GM23338 (cell line): Measurements from ENCODE around the gene POU2F3.

Experiments
- EZH2 ChIP-seq: fragments of 200-600 bp; sonication (generic); IDR thresholded peaks from one replicate; pipeline ENCODE4 v1.8.0; 2017; ENCODE audit warnings: antibody characterized with exemption, mild to moderate bottlenecking, low read depth; ENCODE audit not compliant: unreplicated experiment
- EZH2phosphoT487 ChIP-seq: fragments of 200-600 bp; sonication (generic); IDR thresholded peaks from one replicate; pipeline ENCODE4 v1.8.1; 2018; ENCODE audit warnings: antibody characterized with exemption; ENCODE audit not compliant: unreplicated experiment
- JUNB ChIP-seq: IDR thresholded peaks from one replicate; pipeline ENCODE4 v1.6.1; 2016; ENCODE audit warnings: antibody characterized with exemption; ENCODE audit not compliant: unreplicated experiment
- NANOG ChIP-seq: IDR thresholded peaks from 2 replicates; pipeline ENCODE4 v1.6.1; 2016; ENCODE audit warnings: antibody characterized with exemption, borderline replicate concordance
- POLR2AphosphoS5 ChIP-seq: IDR thresholded peaks from 2 replicates; pipeline ENCODE4 v1.6.1; 2016; ENCODE audit warnings: antibody characterized with exemption, low read depth
- STAT1 ChIP-seq: IDR thresholded peaks from one replicate; pipeline ENCODE4 v1.6.1; 2016; ENCODE audit warnings: antibody characterized with exemption; ENCODE audit not compliant: unreplicated experiment
- ZNF331 ChIP-seq: fragments of 250-450 bp; sonication (Bioruptor Pico); IDR thresholded peaks from 2 replicates; pipeline ENCODE4 v1.5.0; 2020; ENCODE audit warnings: low read depth, mild to moderate bottlenecking, moderate library complexity
- TF ChIP-seq, protein P1 (sequence below), 2 experiments: fragments of 200-600 bp in 1 of 2; sonication (generic) in 1 of 2; conservative IDR thresholded peaks; 2 replicates each; pipeline versions ENCODE4 v1.5.1 to v1.6.1; 2016 to 2017; ENCODE audit warnings: antibody characterized with exemption in 2 of 2, low read depth in 2 of 2, mild to moderate bottlenecking in 2 of 2, moderate library complexity in 1 of 2
- TF ChIP-seq, protein P2 (sequence below): IDR thresholded peaks from one replicate; pipeline ENCODE4 v1.6.1; 2018; ENCODE audit warnings: antibody characterized with exemption; ENCODE audit not compliant: unreplicated experiment
- TF ChIP-seq, protein P3 (sequence below): IDR thresholded peaks from 2 replicates; pipeline ENCODE4 v1.6.1; 2016; ENCODE audit warnings: antibody characterized with exemption

DNA sequence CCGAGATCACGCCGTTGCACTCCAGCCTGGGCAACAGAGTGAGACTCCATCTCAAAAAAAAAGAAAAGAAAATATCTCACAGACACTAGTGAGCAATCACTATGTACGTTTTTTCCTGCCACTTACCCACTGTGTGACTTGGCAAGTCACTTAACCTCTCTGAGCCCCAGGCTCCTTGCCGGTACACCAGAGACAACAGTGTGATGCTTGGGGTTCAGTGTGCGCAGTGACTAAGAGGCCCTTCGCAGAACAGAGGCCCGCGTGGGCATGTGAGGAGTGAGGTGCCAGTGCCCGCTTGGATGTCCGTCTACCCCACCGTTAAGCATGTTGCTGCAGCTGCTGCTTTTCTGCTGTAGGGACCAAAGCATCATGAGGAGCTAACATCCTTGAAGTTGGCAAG, 22.4 kb upstream of the POU2F3 start:
- TF ChIP-seq, protein P1, sequence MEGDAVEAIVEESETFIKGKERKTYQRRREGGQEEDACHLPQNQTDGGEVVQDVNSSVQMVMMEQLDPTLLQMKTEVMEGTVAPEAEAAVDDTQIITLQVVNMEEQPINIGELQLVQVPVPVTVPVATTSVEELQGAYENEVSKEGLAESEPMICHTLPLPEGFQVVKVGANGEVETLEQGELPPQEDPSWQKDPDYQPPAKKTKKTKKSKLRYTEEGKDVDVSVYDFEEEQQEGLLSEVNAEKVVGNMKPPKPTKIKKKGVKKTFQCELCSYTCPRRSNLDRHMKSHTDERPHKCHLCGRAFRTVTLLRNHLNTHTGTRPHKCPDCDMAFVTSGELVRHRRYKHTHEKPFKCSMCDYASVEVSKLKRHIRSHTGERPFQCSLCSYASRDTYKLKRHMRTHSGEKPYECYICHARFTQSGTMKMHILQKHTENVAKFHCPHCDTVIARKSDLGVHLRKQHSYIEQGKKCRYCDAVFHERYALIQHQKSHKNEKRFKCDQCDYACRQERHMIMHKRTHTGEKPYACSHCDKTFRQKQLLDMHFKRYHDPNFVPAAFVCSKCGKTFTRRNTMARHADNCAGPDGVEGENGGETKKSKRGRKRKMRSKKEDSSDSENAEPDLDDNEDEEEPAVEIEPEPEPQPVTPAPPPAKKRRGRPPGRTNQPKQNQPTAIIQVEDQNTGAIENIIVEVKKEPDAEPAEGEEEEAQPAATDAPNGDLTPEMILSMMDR (conservative IDR thresholded peaks at IDR 0.05; ENCODE audit: low read depth in 2 of 2) = no peak
- TF ChIP-seq, protein P2, sequence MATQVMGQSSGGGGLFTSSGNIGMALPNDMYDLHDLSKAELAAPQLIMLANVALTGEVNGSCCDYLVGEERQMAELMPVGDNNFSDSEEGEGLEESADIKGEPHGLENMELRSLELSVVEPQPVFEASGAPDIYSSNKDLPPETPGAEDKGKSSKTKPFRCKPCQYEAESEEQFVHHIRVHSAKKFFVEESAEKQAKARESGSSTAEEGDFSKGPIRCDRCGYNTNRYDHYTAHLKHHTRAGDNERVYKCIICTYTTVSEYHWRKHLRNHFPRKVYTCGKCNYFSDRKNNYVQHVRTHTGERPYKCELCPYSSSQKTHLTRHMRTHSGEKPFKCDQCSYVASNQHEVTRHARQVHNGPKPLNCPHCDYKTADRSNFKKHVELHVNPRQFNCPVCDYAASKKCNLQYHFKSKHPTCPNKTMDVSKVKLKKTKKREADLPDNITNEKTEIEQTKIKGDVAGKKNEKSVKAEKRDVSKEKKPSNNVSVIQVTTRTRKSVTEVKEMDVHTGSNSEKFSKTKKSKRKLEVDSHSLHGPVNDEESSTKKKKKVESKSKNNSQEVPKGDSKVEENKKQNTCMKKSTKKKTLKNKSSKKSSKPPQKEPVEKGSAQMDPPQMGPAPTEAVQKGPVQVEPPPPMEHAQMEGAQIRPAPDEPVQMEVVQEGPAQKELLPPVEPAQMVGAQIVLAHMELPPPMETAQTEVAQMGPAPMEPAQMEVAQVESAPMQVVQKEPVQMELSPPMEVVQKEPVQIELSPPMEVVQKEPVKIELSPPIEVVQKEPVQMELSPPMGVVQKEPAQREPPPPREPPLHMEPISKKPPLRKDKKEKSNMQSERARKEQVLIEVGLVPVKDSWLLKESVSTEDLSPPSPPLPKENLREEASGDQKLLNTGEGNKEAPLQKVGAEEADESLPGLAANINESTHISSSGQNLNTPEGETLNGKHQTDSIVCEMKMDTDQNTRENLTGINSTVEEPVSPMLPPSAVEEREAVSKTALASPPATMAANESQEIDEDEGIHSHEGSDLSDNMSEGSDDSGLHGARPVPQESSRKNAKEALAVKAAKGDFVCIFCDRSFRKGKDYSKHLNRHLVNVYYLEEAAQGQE = no peak
- TF ChIP-seq POLR2AphosphoS5 = no peak
- TF ChIP-seq JUNB = no peak
- no peak for TF ChIP-seq EZH2phosphoT487
- no peak for TF ChIP-seq NANOG
- TF ChIP-seq EZH2 = no peak
- TF ChIP-seq, protein P3, sequence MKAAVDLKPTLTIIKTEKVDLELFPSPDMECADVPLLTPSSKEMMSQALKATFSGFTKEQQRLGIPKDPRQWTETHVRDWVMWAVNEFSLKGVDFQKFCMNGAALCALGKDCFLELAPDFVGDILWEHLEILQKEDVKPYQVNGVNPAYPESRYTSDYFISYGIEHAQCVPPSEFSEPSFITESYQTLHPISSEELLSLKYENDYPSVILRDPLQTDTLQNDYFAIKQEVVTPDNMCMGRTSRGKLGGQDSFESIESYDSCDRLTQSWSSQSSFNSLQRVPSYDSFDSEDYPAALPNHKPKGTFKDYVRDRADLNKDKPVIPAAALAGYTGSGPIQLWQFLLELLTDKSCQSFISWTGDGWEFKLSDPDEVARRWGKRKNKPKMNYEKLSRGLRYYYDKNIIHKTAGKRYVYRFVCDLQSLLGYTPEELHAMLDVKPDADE = no peak
- no peak for TF ChIP-seq STAT1
- TF ChIP-seq ZNF331 = no peak
